Rectal smooth muscle tissue (tissue), 1 donor: ENCODE measurements around the gene PPFIBP1.
"Not testable (repeated sequence)": the region's sequence is repeated elsewhere in the genome, so short reads cannot be mapped to it uniquely, and the experiment has no call there.

ENCODE experiments used
- H3K27ac ChIP-seq: one replicate; pipeline ENCODE4 v1.7.0; 2013; ENCODE audit warnings: low read depth, low read length, inconsistent platforms
- H3K27me3 ChIP-seq: one replicate; pipeline ENCODE4 v1.7.0; 2013; ENCODE audit warnings: low read length; ENCODE audit not compliant: control insufficient read depth, insufficient read depth
- H3K36me3 ChIP-seq: one replicate; pipeline ENCODE4 v1.7.0; 2013; ENCODE audit warnings: low read length; ENCODE audit not compliant: control insufficient read depth, insufficient read depth
- H3K4me1 ChIP-seq: one replicate; pipeline ENCODE4 v1.7.0; 2013; ENCODE audit warnings: low read length; ENCODE audit not compliant: control insufficient read depth, insufficient read depth
- H3K4me3 ChIP-seq: one replicate; pipeline ENCODE4 v1.7.0; 2013; ENCODE audit warnings: low read length
- H3K9ac ChIP-seq: one replicate; pipeline ENCODE4 v1.7.0; 2013; ENCODE audit warnings: low read length

Gene PPFIBP1

GRCh38 chr12:27652174-27652763 is 128.3 kb downstream of the PPFIBP1 start:
- H3K4me3 ChIP-seq: no peak overlapping the region
- no peak overlapping the region for H3K27ac ChIP-seq
- H3K4me1 ChIP-seq: no peaks in the 10 kb centered on the region
- no peaks in the 10 kb centered on the region for H3K36me3 ChIP-seq
- H3K27me3 ChIP-seq: no peaks in the 10 kb centered on the region
- no peak overlapping the region for H3K9ac ChIP-seq

- H3K27ac ChIP-seq: no peak overlapping the region
- H3K4me1 ChIP-seq: no peaks in the 10 kb centered on the region
- no peaks in the 10 kb centered on the region for H3K27me3 ChIP-seq
- no peak overlapping the region for H3K9ac ChIP-seq
- H3K36me3 ChIP-seq: peaks cover 3% of the 10 kb centered on the region
- H3K4me3 ChIP-seq: no peak overlapping the region
Measured at GRCh38 chr12:27653661-27654060, 129.7 kb downstream of the PPFIBP1 start.

- H3K4me1 ChIP-seq, H3K36me3 ChIP-seq, H3K4me3 ChIP-seq, H3K27me3 ChIP-seq, H3K27ac ChIP-seq, H3K9ac ChIP-seq: not testable (repeated sequence)
Measured at GRCh38 chr12:27655476-27655875, 131.5 kb downstream of the PPFIBP1 start.

- H3K9ac ChIP-seq: no peak overlapping the region
- H3K36me3 ChIP-seq: peaks cover 3% of the 10 kb centered on the region
- no peak overlapping the region for H3K27ac ChIP-seq
- no peak overlapping the region for H3K4me3 ChIP-seq
- no peaks in the 10 kb centered on the region for H3K4me1 ChIP-seq
- H3K27me3 ChIP-seq: no peaks in the 10 kb centered on the region
Measured at GRCh38 chr12:27657296-27657695, 133.3 kb downstream of the PPFIBP1 start.

GRCh38 chr12:27665704-27666103 is 141.7 kb downstream of the PPFIBP1 start:
- H3K36me3 ChIP-seq: peaks cover 10% of the 10 kb centered on the region
- H3K27ac ChIP-seq: no peak overlapping the region
- H3K4me1 ChIP-seq: no peaks in the 10 kb centered on the region
- no peak overlapping the region for H3K4me3 ChIP-seq
- H3K27me3 ChIP-seq: no peaks in the 10 kb centered on the region
- H3K9ac ChIP-seq: no peak overlapping the region

GRCh38 chr12:27666510-27666909 is 142.5 kb downstream of the PPFIBP1 start:
- H3K27me3 ChIP-seq: no peaks in the 10 kb centered on the region
- no peak overlapping the region for H3K4me3 ChIP-seq
- H3K27ac ChIP-seq: no peak overlapping the region
- peaks cover 13% of the 10 kb centered on the region for H3K36me3 ChIP-seq
- no peak overlapping the region for H3K9ac ChIP-seq
- H3K4me1 ChIP-seq: no peaks in the 10 kb centered on the region

GRCh38 chr12:27667540-27667939 is 143.5 kb downstream of the PPFIBP1 start:
- Histone ChIP-seq H3K27ac (no peak overlapping the region), H3K4me3 (no peak overlapping the region), H3K4me1 (no peaks in the 10 kb centered on the region), H3K36me3 (peaks cover 13% of the 10 kb centered on the region), H3K9ac (no peak overlapping the region), H3K27me3 (no peaks in the 10 kb centered on the region)

- peaks cover 16% of the 10 kb centered on the region for H3K36me3 ChIP-seq
- no peaks in the 10 kb centered on the region for H3K4me1 ChIP-seq
- no peak overlapping the region for H3K9ac ChIP-seq
- no peak overlapping the region for H3K4me3 ChIP-seq
- no peaks in the 10 kb centered on the region for H3K27me3 ChIP-seq
- H3K27ac ChIP-seq: no peak overlapping the region
Measured at GRCh38 chr12:27672051-27672450, 148.0 kb downstream of the PPFIBP1 start.

GRCh38 chr12:27672643-27673042 is 148.6 kb downstream of the PPFIBP1 start:
- Histone ChIP-seq H3K9ac (no peak overlapping the region), H3K4me3 (no peak overlapping the region), H3K27me3 (no peaks in the 10 kb centered on the region), H3K27ac (no peak overlapping the region), H3K36me3 (peaks cover 13% of the 10 kb centered on the region), H3K4me1 (no peaks in the 10 kb centered on the region)

GRCh38 chr12:27673101-27673718 is 149.2 kb downstream of the PPFIBP1 start:
- H3K9ac ChIP-seq: no peak overlapping the region
- H3K36me3 ChIP-seq: peaks cover 8% of the 10 kb centered on the region
- no peak overlapping the region for H3K27ac ChIP-seq
- H3K4me1 ChIP-seq: no peaks in the 10 kb centered on the region
- H3K27me3 ChIP-seq: no peaks in the 10 kb centered on the region
- no peak overlapping the region for H3K4me3 ChIP-seq

- no peak overlapping the region for H3K27ac ChIP-seq
Measured at GRCh38 chr12:27674989-27675388, 151.0 kb downstream of the PPFIBP1 start.

GRCh38 chr12:27680619-27681018 is 156.6 kb downstream of the PPFIBP1 start:
- H3K4me1 ChIP-seq: no peaks in the 10 kb centered on the region
- no peak overlapping the region for H3K9ac ChIP-seq
- peaks cover 9% of the 10 kb centered on the region for H3K36me3 ChIP-seq
- H3K27ac ChIP-seq: no peak overlapping the region
- no peak overlapping the region for H3K4me3 ChIP-seq
- no peaks in the 10 kb centered on the region for H3K27me3 ChIP-seq

More at GRCh38 chr12:27674989-27675388, 151.0 kb downstream of the PPFIBP1 start:
- Histone ChIP-seq H3K36me3 (peaks cover 9% of the 10 kb centered on the region), H3K4me1 (no peaks in the 10 kb centered on the region), H3K9ac (no peak overlapping the region), H3K27me3 (no peaks in the 10 kb centered on the region), H3K4me3 (no peak overlapping the region)

- Histone ChIP-seq H3K4me1 (no peaks in the 10 kb centered on the region), H3K4me3 (no peak overlapping the region), H3K27ac (no peak overlapping the region), H3K27me3 (no peaks in the 10 kb centered on the region), H3K9ac (no peak overlapping the region), H3K36me3 (peaks cover 5% of the 10 kb centered on the region)
Measured at GRCh38 chr12:27682534-27682933, 158.5 kb downstream of the PPFIBP1 start.
